NK-92 (cell line): Measurements from ENCODE around the gene SAXO2.
"Not testable (repeated sequence)": the region's sequence is repeated elsewhere in the genome, so short reads cannot be mapped to it uniquely, and the experiment has no call there.

ENCODE experiments used
- DNase-seq: peaks from one replicate; lab custom pipeline; 2025; ENCODE audit not compliant: unreplicated experiment; lab: John Stamatoyannopoulos, UW

Gene SAXO2

GRCh38 chr15:82333603-82334553 lies 71.3 kb downstream of the SAXO2 start:
- DNase-seq, result not testable (repeated sequence)
